Bone marrow (tissue), 2 donors: ENCODE measurements around the gene NPVF.

Experiments used
- DNase-seq, 2 donors: peaks; one replicate each; lab custom pipeline; 2025; lab: John Stamatoyannopoulos, UW

The NPVF gene

DNA sequence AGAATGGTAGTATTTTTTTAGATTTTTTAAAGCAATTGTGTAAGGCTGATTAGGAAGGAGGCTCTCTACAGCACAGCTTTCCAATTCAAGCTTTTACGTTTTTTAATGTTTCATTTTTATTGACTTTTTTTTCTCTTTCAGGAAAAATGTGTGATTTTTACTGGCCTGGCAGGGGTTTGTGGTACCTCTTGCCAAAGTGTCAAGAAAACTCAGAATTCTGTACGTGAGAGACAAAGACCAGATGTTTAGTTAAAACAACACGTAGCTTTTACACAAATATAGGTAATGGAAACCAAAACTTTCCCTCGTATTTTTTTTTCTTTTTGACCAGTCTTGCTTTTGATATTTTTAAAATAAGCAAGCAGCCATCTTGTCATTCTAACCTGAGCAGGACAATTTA, 6.0 kb upstream of the NPVF start:
- no peak for DNase-seq

DNA sequence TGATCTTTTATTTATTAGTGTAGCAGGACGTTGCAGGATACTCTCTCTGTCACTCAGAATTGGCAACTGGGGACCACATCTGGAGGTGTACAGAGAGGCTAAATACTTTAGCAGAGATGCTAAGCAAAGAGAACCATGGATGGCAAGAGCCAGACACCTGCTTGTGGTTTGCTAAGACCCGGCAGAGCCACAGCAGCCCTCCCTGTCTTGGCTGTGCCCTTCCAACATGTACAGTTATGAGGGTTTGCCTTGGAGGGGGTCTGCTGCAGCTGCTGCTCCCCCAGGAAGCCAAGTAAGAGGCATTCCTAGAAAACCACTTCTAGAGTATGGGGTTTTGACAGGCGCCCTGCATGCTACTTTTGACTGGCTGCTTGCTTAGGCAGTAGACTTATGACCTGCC, 5.1 kb downstream of the NPVF start:
- DNase-seq: no peak

- no peak for DNase-seq
Observed at GRCh38 chr7:25222666-25223065, 5.6 kb downstream of the NPVF start.

DNA sequence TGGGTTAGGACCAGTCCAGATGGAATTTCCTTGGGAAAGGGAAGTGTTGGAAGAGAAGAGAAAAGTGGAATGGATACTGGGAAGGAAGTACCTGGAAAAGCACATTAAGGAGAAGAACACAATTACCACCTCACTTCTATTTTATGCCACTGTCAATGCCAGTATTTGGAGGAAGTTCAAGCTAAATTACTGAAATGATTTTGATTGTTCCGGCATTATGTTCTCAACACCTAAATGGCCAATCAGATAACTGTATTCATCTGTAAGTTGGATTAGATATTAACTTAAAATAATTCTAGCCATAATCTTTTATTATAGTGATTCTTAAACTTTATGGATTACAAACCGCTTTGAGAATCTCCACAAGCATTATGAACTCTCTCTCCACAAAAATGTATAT, 7.3 kb downstream of the NPVF start:
- DNase-seq: no peak

- DNase-seq: no peak
Observed at GRCh38 chr7:25218191-25218590, 10.1 kb downstream of the NPVF start.

DNA sequence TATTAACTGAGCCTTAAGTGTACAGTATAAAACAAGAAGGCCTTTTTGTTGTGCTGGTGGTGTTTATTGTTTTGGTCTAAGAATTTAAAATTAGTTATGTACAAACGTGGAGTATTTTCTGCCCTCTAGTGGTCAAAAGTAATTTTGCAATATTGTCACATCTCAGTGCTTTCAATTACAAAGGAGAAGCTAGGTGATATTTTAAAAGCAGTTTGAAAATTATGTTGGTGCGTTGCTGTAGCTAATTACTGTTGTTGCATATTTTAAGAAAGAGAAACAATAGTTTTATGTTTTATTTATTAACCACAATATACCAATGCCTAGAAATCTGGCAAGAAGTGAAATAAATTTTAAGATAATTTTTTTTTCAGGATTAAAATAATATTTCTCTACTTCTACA, 11.4 kb downstream of the NPVF start:
- peak in 1 of 2 donors; percentile 38 for DNase-seq

- DNase-seq: no peak
Observed at GRCh38 chr7:25215694-25216335, 12.5 kb downstream of the NPVF start.

- DNase-seq: no peak
Observed at GRCh38 chr7:25208525-25209221, 19.6 kb downstream of the NPVF start.

DNA sequence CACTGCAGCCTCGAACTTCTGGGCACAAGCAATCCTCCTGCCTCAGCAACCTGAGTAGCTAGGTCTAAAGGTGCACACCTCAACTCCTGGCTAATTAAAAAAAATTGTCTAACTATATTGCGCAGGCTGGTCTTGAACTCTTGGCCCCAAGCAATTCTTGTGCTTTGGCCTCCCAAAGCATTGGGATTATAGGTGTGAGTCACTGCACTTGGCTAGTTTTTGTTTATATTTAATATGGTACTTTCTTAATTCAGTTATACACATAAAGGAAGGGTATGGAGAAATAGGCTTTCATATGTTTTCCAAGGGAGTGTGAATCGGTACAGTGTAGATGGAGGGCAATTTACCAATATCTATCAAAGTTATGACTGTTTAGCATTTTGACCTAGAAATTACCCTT, 20.4 kb downstream of the NPVF start:
- no peak for DNase-seq

DNA sequence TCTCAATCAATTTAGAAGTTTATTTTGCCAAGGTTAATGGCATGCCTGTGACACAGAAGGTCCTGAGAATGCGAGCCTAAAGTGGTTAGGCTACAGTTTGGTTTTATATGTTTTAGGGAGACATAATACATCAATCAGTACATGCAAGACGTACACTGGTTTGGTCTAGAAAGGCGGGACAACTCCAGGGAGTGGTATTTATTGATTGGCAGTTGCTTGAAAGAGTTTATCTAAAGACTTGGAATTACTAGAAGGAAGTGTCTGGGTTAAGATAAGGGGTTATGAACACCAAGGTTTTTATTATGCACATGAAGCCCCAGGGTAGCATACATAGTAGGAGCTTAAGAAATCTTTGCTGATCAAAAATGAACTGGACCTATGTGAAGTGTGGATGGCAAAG, 21.5 kb downstream of the NPVF start:
- DNase-seq: no peak

GRCh38 chr7:25196132-25196896, 32.0 kb downstream of the NPVF start:
- DNase-seq: no peak

DNA sequence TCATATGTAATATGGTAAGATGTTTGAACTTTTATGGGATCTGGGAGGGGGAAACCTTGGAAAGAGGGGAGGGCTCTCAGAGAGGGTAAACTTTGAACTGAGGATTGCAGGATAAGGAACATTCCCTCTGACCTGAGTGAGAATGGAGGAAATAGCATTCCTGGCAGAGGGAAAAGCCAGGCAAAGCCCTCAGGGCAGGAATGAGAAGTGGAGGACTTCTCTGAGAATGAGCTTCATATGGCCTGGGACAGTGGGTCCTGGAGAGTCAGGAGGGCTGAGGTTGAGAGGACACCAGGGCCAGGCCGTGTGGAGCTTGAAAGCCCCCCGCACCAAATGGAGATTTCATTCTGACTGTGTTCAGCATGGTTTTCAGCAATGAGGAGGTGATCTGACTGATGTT, 34.2 kb downstream of the NPVF start:
- no peak for DNase-seq

GRCh38 chr7:25192043-25192442, 36.2 kb downstream of the NPVF start:
- DNase-seq: no peak

GRCh38 chr7:25189197-25189596, 39.1 kb downstream of the NPVF start:
- no peak for DNase-seq

DNA sequence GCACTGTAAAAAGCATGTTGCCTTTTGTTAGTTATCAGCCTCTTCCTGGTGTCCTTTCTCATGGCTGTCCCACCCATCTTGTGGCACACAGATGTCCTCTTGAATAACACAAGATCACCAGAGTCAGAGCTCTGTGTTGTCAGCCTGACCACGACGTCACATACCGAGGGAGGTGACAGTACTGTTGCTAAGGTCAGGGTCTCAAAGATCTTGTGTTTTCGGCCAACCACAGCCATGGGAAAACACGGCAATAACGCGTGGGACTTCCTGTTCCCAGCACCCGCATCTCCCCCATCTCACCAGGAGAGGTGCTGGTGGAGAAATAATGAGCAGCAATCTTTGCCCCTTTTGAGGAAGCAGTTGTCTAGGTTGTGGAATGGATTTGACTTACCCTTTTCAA, 40.4 kb downstream of the NPVF start:
- DNase-seq: no peak

GRCh38 chr7:25186436-25186835, 41.9 kb downstream of the NPVF start:
- no peak for DNase-seq

DNA sequence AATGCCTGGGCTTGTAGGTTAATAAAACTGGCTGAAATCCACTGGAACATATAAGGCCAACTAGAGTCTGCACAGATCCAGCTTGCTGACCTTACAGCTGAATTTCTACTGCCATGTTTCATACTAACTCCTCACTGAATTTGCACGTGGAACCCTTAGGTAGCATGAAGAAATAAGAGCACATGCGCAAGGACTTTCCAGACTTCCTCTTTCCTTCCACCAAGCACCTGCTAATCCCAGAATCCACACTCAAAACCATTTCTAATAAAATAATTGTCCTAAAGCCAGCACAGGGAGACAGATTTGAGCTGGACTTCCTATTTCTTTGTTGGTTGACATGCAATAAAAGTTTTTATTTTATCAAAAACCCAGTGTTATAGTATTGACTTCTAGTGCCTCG, 46.8 kb downstream of the NPVF start:
- DNase-seq: no peak

DNA sequence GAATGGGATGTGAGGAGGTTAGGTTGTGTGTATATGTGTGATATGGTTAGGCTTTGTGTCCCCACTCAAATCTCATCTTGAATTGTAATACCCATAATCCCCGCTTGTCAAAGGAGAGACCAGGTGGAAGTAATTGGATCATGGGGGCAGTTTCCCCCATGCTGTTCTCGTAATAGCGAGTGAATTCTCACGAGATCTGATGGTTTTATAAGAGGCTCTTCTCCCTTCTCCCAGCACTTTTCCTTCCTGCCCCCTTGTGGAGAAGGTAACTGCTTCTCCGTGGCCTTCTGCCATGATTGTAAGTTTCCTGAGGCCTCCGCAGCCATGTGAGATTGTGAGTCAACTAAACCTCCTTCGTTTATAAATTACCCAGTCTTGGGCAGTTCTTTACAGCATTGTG, 47.3 kb downstream of the NPVF start:
- DNase-seq: no peak

GRCh38 chr7:25180592-25180923, 47.7 kb downstream of the NPVF start:
- no peak for DNase-seq

GRCh38 chr7:25179771-25180591, 48.3 kb downstream of the NPVF start:
- peak; percentile 93 for DNase-seq

DNA sequence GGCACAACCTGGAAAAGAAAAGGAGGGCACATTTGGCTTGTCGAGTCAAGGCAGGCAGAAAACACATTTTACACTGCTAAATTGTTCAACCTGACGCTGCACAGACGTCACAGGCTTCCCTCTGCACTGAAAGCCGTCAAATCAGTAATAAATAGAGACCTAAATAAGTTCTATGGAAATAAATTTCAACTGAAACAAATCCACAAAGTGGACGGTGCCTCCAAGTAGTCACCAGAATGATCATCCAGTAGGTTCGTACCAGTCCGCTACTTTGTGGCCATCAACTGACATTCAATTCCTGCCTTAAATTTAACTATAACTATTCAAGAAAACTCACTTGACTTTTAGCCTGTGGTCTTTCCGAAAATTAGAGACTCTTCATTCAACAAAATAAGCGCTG, 49.0 kb downstream of the NPVF start:
- DNase-seq: no peak
